Stimulated activated CD8-positive, alpha-beta memory T cell treated with anti-CD3 and anti-CD28 coated beads, Interleukin-4, amount 100 ng/mL, for 1 hour (primary cell): ENCODE results near the gene CLEC9A.
"Not testable (repeated sequence)": the region's sequence is repeated elsewhere in the genome, so short reads cannot be mapped to it uniquely, and the experiment has no call there.

Experiments
- DNase-seq, 2 donors: peaks; one replicate each; pipeline ENCODE4 v3.0.0-alpha.2; 2020; ENCODE audit warnings: low read depth in 2 of 2, low spot score in 1 of 2

CLEC9A gene

GRCh38 chr12:10030446-10030845 is at the start of gene CLEC9A:
TSS of gene CLEC9A (plus strand) at chr12:10030682. CDS start at chr12:10052688, 22,006 bp downstream.
- DNase-seq: no peak

GRCh38 chr12:9991876-9992275 is 38.6 kb upstream of the CLEC9A start:
- no peak for DNase-seq

GRCh38 chr12:9992296-9992695 is 38.2 kb upstream of the CLEC9A start:
- no peak for DNase-seq

- no peak for DNase-seq
Measured at GRCh38 chr12:9999016-9999415, 31.5 kb upstream of the CLEC9A start, which contains the start of gene CLEC1B. TSS of gene CLEC1B (minus strand) at chr12:9999121. CDS start at chr12:9999100, 21 bp downstream.

GRCh38 chr12:10001171-10001776 is 29.2 kb upstream of the CLEC9A start:
- DNase-seq: no peak

- DNase-seq: no peak
Measured at GRCh38 chr12:10012630-10013330, 17.7 kb upstream of the CLEC9A start.

GRCh38 chr12:10015450-10015849 is 15.0 kb upstream of the CLEC9A start:
- no peak for DNase-seq

GRCh38 chr12:10016881-10017280 is 13.6 kb upstream of the CLEC9A start:
- no peak for DNase-seq

- DNase-seq: no peak
Measured at GRCh38 chr12:10018386-10018785, 12.1 kb upstream of the CLEC9A start.

- no peak for DNase-seq
Measured at GRCh38 chr12:10021342-10021741, 9.1 kb upstream of the CLEC9A start.

GRCh38 chr12:10025236-10025635 is 5.2 kb upstream of the CLEC9A start:
- DNase-seq: no peak

GRCh38 chr12:10026666-10027065 is 3.8 kb upstream of the CLEC9A start:
- DNase-seq: not testable (repeated sequence)

- DNase-seq: no peak
Measured at GRCh38 chr12:10027311-10027710, 3.2 kb upstream of the CLEC9A start.

GRCh38 chr12:10027721-10028120 is 2.8 kb upstream of the CLEC9A start:
- no peak for DNase-seq

- DNase-seq: no peak
Measured at GRCh38 chr12:10031321-10031720, 839 bp downstream of the CLEC9A start.

GRCh38 chr12:10031771-10032175 is 1.3 kb downstream of the CLEC9A start:
- DNase-seq: no peak

GRCh38 chr12:10033783-10034545 is 3.5 kb downstream of the CLEC9A start:
- no peak for DNase-seq

- no peak for DNase-seq
Measured at GRCh38 chr12:10042167-10042566, 11.7 kb downstream of the CLEC9A start.

GRCh38 chr12:10048526-10048925 is 18.0 kb downstream of the CLEC9A start:
- no peak for DNase-seq

GRCh38 chr12:10052193-10052913 is 21.9 kb downstream of the CLEC9A start:
- no peak for DNase-seq

- no peak for DNase-seq
Measured at GRCh38 chr12:10058387-10058786, 27.9 kb downstream of the CLEC9A start.
